GM23338 (cell line): Measurements from ENCODE around the gene MICAL2. TPM values are rescaled to one million over a fixed set of nuclear protein-coding genes. Genes with fewer than 3 reads are reported as not detected.

Source experiments
- ATAC-seq: fragments of 200-7000 bp; cut with Tn5 transposase; 3 replicates; pipeline ENCODE4 v1.9.1; 2020
- DNase-seq: peaks from one replicate; pipeline ENCODE4 v3.0.0-alpha.2; 2015; ENCODE audit warnings: low spot score
- H2AFZ ChIP-seq: fragments of 200-600 bp; sonication (generic); 2 replicates; pipeline ENCODE4 v1.8.0; 2016; ENCODE audit warnings: antibody characterized with exemption, mild to moderate bottlenecking, moderate library complexity
- H3F3A ChIP-seq: fragments of 200-600 bp; sonication (generic); replicated peaks from 2 replicates; pipeline ENCODE4 v1.8.0; 2017; ENCODE audit warnings: antibody characterized with exemption, mixed run types, low read depth
- H3K27ac ChIP-seq: fragments of 200-600 bp; sonication (generic); 2 replicates; pipeline ENCODE4 v1.6.1; 2016; ENCODE audit warnings: low read depth
- H3K27me3 ChIP-seq: fragments of 200-600 bp; sonication (generic); 2 replicates; pipeline ENCODE4 v1.8.0; 2016; ENCODE audit warnings: mild to moderate bottlenecking, mixed run types, moderate library complexity; ENCODE audit not compliant: insufficient read depth
- H3K36me3 ChIP-seq: fragments of 200-600 bp; sonication (generic); 2 replicates; pipeline ENCODE4 v1.8.0; 2016; ENCODE audit warnings: mild to moderate bottlenecking; ENCODE audit not compliant: insufficient read depth
- H3K4me1 ChIP-seq: fragments of 200-600 bp; sonication (generic); 2 replicates; pipeline ENCODE4 v1.8.0; 2016; ENCODE audit warnings: mild to moderate bottlenecking, moderate library complexity; ENCODE audit not compliant: insufficient read depth
- H3K4me2 ChIP-seq: fragments of 200-600 bp; sonication (generic); 2 replicates; pipeline ENCODE4 v1.7.1; 2017; ENCODE audit warnings: mixed run types
- H3K4me3 ChIP-seq: fragments of 200-600 bp; sonication (generic); 2 replicates; pipeline ENCODE4 v1.6.1; 2016; ENCODE audit warnings: mixed run types
- H3K79me2 ChIP-seq: fragments of 200-600 bp; sonication (generic); replicated peaks from 2 replicates; pipeline ENCODE4 v1.8.0; 2017; ENCODE audit warnings: mild to moderate bottlenecking; ENCODE audit not compliant: insufficient read depth
- H3K9me2 ChIP-seq: fragments of 200-600 bp; sonication (generic); 2 replicates; pipeline ENCODE4 v1.8.0; 2017; ENCODE audit not compliant: insufficient read depth
- H4K20me1 ChIP-seq: fragments of 200-600 bp; sonication (generic); replicated peaks from 2 replicates; pipeline ENCODE4 v1.8.0; 2017; ENCODE audit warnings: mild to moderate bottlenecking; ENCODE audit not compliant: insufficient read depth
- H3K27ac Mint-ChIP-seq: 2 replicates; pipeline ENCODE4 v1.8.0; 2020; ENCODE audit warnings: inconsistent platforms, mild to moderate bottlenecking, moderate library complexity, mixed read lengths
- H3K27me3 Mint-ChIP-seq: 3 replicates; pipeline ENCODE4 v1.8.0; 2022; ENCODE audit warnings: low read depth, mild to moderate bottlenecking, moderate library complexity, mixed read lengths, inconsistent platforms; ENCODE audit not compliant: insufficient read depth, poor library complexity
- H3K36me3 Mint-ChIP-seq: 3 replicates; pipeline ENCODE4 v1.8.0; 2021; ENCODE audit warnings: low read depth, mild to moderate bottlenecking, inconsistent platforms, moderate library complexity, mixed read lengths
- H3K4me1 Mint-ChIP-seq: 3 replicates; pipeline ENCODE4 v1.8.0; 2020; ENCODE audit warnings: mild to moderate bottlenecking, inconsistent platforms, mixed read lengths
- H3K4me3 Mint-ChIP-seq: 3 replicates; pipeline ENCODE4 v1.8.0; 2021; ENCODE audit warnings: moderate library complexity, mild to moderate bottlenecking, inconsistent platforms, mixed read lengths
- H3K9me3 Mint-ChIP-seq: 3 replicates; pipeline ENCODE4 v1.8.0; 2020; ENCODE audit warnings: moderate library complexity, mild to moderate bottlenecking, inconsistent platforms, mixed read lengths
- CREB1 ChIP-seq: fragments of 250-450 bp; sonication (Bioruptor Pico); IDR thresholded peaks from 2 replicates; pipeline ENCODE4 v1.5.0; 2020; ENCODE audit warnings: low read depth, mild to moderate bottlenecking, moderate library complexity
- CTCF ChIP-seq, 2 experiments: fragments of 200-600 bp in 1 of 2; sonication (generic) in 1 of 2; conservative IDR thresholded peaks; 2 replicates each; pipeline versions ENCODE4 v1.5.1 to v1.6.1; 2016 to 2017; ENCODE audit warnings: antibody characterized with exemption in 2 of 2, low read depth in 2 of 2, mild to moderate bottlenecking in 2 of 2, moderate library complexity in 1 of 2
- ETS1 ChIP-seq: IDR thresholded peaks from 2 replicates; pipeline ENCODE4 v1.6.1; 2016; ENCODE audit warnings: antibody characterized with exemption
- EZH2 ChIP-seq: fragments of 200-600 bp; sonication (generic); IDR thresholded peaks from one replicate; pipeline ENCODE4 v1.8.0; 2017; ENCODE audit warnings: antibody characterized with exemption, mild to moderate bottlenecking, low read depth; ENCODE audit not compliant: unreplicated experiment
- EZH2phosphoT487 ChIP-seq: fragments of 200-600 bp; sonication (generic); IDR thresholded peaks from one replicate; pipeline ENCODE4 v1.8.1; 2018; ENCODE audit warnings: antibody characterized with exemption; ENCODE audit not compliant: unreplicated experiment
- JUNB ChIP-seq: IDR thresholded peaks from one replicate; pipeline ENCODE4 v1.6.1; 2016; ENCODE audit warnings: antibody characterized with exemption; ENCODE audit not compliant: unreplicated experiment
- NANOG ChIP-seq: IDR thresholded peaks from 2 replicates; pipeline ENCODE4 v1.6.1; 2016; ENCODE audit warnings: antibody characterized with exemption, borderline replicate concordance
- POLR2AphosphoS5 ChIP-seq: IDR thresholded peaks from 2 replicates; pipeline ENCODE4 v1.6.1; 2016; ENCODE audit warnings: antibody characterized with exemption, low read depth
- STAT1 ChIP-seq: IDR thresholded peaks from one replicate; pipeline ENCODE4 v1.6.1; 2016; ENCODE audit warnings: antibody characterized with exemption; ENCODE audit not compliant: unreplicated experiment
- ZNF331 ChIP-seq: fragments of 250-450 bp; sonication (Bioruptor Pico); IDR thresholded peaks from 2 replicates; pipeline ENCODE4 v1.5.0; 2020; ENCODE audit warnings: low read depth, mild to moderate bottlenecking, moderate library complexity
- ZNF462 ChIP-seq: fragments of 250-450 bp; sonication (Bioruptor Pico); IDR thresholded peaks from 2 replicates; pipeline ENCODE4 v1.5.0; 2020; ENCODE audit warnings: mild to moderate bottlenecking, moderate library complexity
- polyA plus RNA-seq: library from polyadenylated mRNA; unstranded; fragments of >200 nt; fragmentation: Nextera tagmentation; extraction: Ambion mirVana; gene quantifications from 2 replicates; pipeline ENCODE4 v1.2.1, GENCODE V29; 2016
- total RNA-seq: library from RNA; depleted of rRNA; stranded (reverse); fragments of >200 nt; shearing (Covaris generic); gene quantifications from 2 replicates; pipeline ENCODE4 v1.2.3, GENCODE V29; 2014
- TF ChIP-seq, protein P1 (sequence below): IDR thresholded peaks from one replicate; pipeline ENCODE4 v1.6.1; 2018; ENCODE audit warnings: antibody characterized with exemption; ENCODE audit not compliant: unreplicated experiment

MICAL2 gene
- total and polyA plus RNA-seq, 2 experiments from 2014 or later, result 0.66 to 1.4 TPM

GRCh38 chr11:12226093-12226492, 115.7 kb downstream of the MICAL2 start:
- no peak overlapping the region for H3K4me2 ChIP-seq
- Mint-ChIP-seq H3K4me3 (no peak overlapping the region), H3K27ac (no peak overlapping the region), H3K27me3 (peaks cover 7% of the 10 kb centered on the region), H3K36me3 (no peaks in the 10 kb centered on the region; the same call in 2 of the 3 replicates), H3K9me3 (no peaks in the 10 kb centered on the region; the same call in 2 of the 3 replicates), H3K4me1 (no peaks in the 10 kb centered on the region; the same call in 2 of the 3 replicates)
- DNase-seq (no peak), ATAC-seq (no peak)
- H3K36me3 ChIP-seq, result no peaks in the 10 kb centered on the region
- no peaks in the 10 kb centered on the region for H3K27me3 ChIP-seq
- H3K4me1 ChIP-seq, result no peaks in the 10 kb centered on the region
- no peak overlapping the region for H2AFZ ChIP-seq
- H3K4me3 ChIP-seq, result no peak overlapping the region
- H3K9me2 ChIP-seq, result no peaks in the 10 kb centered on the region
- no peaks in the 10 kb centered on the region for H3F3A ChIP-seq
- no peak for TF ChIP-seq EZH2
- TF ChIP-seq NANOG, result no peak
- no peak for TF ChIP-seq CTCF (conservative IDR thresholded peaks at IDR 0.05; ENCODE audit: low read depth in 2 of 2)
- TF ChIP-seq ZNF462 (CRISPR knock-in tag), result no peak
- TF ChIP-seq, protein P1, sequence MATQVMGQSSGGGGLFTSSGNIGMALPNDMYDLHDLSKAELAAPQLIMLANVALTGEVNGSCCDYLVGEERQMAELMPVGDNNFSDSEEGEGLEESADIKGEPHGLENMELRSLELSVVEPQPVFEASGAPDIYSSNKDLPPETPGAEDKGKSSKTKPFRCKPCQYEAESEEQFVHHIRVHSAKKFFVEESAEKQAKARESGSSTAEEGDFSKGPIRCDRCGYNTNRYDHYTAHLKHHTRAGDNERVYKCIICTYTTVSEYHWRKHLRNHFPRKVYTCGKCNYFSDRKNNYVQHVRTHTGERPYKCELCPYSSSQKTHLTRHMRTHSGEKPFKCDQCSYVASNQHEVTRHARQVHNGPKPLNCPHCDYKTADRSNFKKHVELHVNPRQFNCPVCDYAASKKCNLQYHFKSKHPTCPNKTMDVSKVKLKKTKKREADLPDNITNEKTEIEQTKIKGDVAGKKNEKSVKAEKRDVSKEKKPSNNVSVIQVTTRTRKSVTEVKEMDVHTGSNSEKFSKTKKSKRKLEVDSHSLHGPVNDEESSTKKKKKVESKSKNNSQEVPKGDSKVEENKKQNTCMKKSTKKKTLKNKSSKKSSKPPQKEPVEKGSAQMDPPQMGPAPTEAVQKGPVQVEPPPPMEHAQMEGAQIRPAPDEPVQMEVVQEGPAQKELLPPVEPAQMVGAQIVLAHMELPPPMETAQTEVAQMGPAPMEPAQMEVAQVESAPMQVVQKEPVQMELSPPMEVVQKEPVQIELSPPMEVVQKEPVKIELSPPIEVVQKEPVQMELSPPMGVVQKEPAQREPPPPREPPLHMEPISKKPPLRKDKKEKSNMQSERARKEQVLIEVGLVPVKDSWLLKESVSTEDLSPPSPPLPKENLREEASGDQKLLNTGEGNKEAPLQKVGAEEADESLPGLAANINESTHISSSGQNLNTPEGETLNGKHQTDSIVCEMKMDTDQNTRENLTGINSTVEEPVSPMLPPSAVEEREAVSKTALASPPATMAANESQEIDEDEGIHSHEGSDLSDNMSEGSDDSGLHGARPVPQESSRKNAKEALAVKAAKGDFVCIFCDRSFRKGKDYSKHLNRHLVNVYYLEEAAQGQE, result no peak
- no peak for TF ChIP-seq ETS1
- TF ChIP-seq STAT1, result no peak
- TF ChIP-seq JUNB, result no peak
- no peak for TF ChIP-seq CREB1 (CRISPR knock-in tag)
- no peak for TF ChIP-seq POLR2AphosphoS5
- no peak for TF ChIP-seq ZNF331 (CRISPR knock-in tag)
- TF ChIP-seq EZH2phosphoT487, result no peak
- H3K79me2 ChIP-seq, result no peaks in the 10 kb centered on the region
- no peak overlapping the region for H3K27ac ChIP-seq
- no peaks in the 10 kb centered on the region for H4K20me1 ChIP-seq
